Adipocyte (in vitro differentiated cells): ENCODE data around the gene TMEM181.
A peak's percentile ranks its signal among the peaks of the same experiment; 100 is the strongest.
"Not testable (repeated sequence)": the region's sequence is repeated elsewhere in the genome, so short reads cannot be mapped to it uniquely, and the experiment has no call there.

ENCODE experiments used
- DNase-seq: peaks from one replicate; pipeline ENCODE4 v3.0.0-alpha.2; 2015; ENCODE audit warnings: low read depth
- H3K27me3 ChIP-seq: replicated peaks from 2 replicates; pipeline ENCODE4 v1.7.0; 2013; ENCODE audit warnings: mild to moderate bottlenecking, low read length, moderate library complexity; ENCODE audit not compliant: control insufficient read depth, insufficient read depth
- H3K36me3 ChIP-seq: 2 replicates; pipeline ENCODE4 v1.7.0; 2013; ENCODE audit warnings: low read length, mild to moderate bottlenecking, moderate library complexity; ENCODE audit not compliant: control insufficient read depth, insufficient read depth, severe bottlenecking
- H3K4me1 ChIP-seq: 2 replicates; pipeline ENCODE4 v1.7.0; 2013; ENCODE audit warnings: mild to moderate bottlenecking, low read length, moderate library complexity; ENCODE audit not compliant: control insufficient read depth, insufficient read depth
- H3K4me3 ChIP-seq: 2 replicates; pipeline ENCODE4 v1.7.0; 2013; ENCODE audit warnings: mild to moderate bottlenecking, low read length, moderate library complexity
- H3K9ac ChIP-seq: 2 replicates; pipeline ENCODE4 v1.7.0; 2013; ENCODE audit warnings: mild to moderate bottlenecking, low read length, moderate library complexity
- H3K9me3 ChIP-seq: 2 replicates; pipeline ENCODE4 v1.7.0; 2013; ENCODE audit warnings: mild to moderate bottlenecking, low read length, moderate library complexity; ENCODE audit not compliant: control insufficient read depth

TMEM181 gene

DNA sequence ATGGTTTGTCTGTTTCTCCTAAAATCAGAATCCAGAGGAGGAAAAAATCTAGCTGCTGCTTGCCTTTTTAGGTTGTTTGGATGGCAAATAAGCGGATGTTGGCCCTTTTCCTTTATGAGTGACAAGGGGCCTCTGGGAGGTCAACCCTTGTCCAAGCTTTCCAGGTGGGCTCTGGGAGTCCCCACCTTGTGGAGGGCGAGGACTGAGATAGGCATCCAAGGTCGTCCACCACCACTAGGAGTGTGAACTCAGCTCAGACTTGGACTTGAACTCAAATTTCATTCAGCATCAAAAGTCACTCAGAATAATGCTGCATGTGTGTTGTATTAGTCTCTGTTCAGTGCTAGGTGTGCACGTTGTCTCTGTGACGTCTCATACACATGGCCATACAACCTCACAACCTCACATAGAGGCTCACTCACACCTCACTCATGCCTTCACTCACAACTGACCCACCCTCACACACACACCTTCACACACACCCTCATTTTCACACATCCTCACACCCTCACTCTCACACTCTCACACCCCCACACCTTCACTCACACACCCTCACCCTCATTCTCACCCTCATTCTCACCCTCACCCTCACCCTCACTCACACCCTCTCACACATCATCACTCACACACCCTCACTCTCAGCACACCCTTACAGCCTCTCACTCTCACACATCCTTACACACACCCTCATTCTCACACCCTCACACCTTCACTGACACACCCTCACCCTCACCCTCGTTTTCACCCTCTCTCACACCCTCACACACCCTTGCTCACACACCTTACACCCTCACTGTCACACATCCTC, 66.7 kb downstream of the TMEM181 start:
- Histone ChIP-seq H3K4me3 (no peak overlapping the region), H3K9me3 (no peaks in the 10 kb centered on the region), H3K36me3 (peaks cover 62% of the 10 kb centered on the region), H3K27me3 (no peaks in the 10 kb centered on the region), H3K4me1 (peaks cover 14% of the 10 kb centered on the region), H3K9ac (no peak overlapping the region)
- no peak for DNase-seq

DNA sequence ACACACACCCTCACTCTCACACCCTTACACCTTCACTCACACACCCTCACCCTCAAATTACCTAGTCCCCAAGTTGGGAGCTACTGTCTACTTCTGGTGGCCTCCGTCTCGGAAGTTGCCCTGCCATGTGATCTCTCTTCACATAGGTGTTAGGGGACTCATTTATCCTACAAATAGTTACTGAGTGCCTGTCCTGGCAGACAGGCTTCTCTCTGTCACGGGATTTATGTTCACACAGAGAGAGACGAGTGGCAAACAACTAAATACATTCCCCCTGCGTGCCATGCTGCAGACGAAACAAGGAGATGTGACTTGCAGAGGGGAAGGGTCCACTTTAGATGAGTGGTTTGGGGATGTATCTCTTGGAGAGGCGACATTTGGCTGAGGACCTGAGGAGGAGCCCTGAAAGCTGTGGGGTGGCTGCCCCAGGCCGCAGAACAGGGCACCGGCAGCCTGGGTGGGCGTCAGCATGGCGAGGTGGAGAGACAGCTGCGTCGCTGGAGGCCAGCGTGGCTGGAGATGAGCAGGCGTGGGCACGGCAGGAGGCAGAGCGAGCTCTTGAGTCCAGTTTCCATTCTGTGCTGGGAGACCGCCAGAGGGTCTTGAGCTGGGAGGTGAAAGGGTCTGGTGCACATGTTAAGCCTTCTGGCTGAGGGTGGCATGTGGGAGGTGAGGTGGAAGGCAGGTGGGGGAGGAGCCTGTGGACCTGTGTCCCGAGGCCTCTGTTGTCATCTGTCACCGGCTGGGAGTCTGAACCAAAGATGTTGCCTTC, 67.5 kb downstream of the TMEM181 start:
- DNase-seq = no peak
- H3K36me3 ChIP-seq = peaks cover 54% of the 10 kb centered on the region
- no peaks in the 10 kb centered on the region for H3K9me3 ChIP-seq
- H3K27me3 ChIP-seq = no peaks in the 10 kb centered on the region
- peaks cover 22% of the 10 kb centered on the region for H3K4me1 ChIP-seq
- H3K4me3 ChIP-seq = no peak overlapping the region
- no peak overlapping the region for H3K9ac ChIP-seq

DNA sequence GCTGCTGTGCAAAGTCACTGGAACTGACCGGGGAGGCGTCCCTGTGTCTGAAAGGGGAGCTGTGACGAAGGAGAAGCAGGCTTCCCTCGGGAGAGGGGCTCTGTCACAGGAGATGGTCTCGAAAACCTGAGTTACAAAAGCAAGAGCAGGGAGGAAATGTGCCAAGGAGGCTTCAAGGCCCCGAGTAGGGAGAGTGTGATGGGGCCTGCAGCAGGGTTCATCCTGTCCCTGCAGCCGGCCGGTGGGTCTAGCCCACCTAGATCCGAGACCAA, 68.0 kb downstream of the TMEM181 start:
- Histone ChIP-seq H3K9ac (no peak overlapping the region), H3K27me3 (no peaks in the 10 kb centered on the region), H3K4me1 (peaks cover 24% of the 10 kb centered on the region), H3K9me3 (no peaks in the 10 kb centered on the region), H3K4me3 (no peak overlapping the region), H3K36me3 (peaks cover 49% of the 10 kb centered on the region)
- DNase-seq = no peak

DNA sequence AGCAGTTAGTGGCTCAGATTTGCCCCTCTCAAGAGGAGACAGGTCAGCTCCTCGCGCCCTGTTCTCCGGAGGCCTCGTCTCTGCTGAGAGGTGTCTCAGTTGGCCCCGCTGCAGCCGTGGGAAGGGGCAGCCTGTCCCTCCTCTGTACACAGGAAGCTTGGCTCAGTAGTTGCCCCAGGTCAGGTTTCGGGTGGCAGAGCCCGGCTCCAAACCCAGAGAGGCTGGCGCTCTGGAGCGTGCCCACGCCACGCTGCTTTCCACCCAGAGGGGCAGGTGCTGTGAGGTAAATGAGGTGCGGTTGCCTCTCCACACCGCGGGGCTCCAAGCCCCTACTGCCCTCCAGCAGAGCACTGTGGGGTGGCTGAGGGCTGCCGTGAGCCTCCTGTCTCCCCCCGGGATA, 68.7 kb downstream of the TMEM181 start:
- Histone ChIP-seq H3K4me1 (peaks cover 24% of the 10 kb centered on the region), H3K36me3 (peaks cover 55% of the 10 kb centered on the region)

DNA sequence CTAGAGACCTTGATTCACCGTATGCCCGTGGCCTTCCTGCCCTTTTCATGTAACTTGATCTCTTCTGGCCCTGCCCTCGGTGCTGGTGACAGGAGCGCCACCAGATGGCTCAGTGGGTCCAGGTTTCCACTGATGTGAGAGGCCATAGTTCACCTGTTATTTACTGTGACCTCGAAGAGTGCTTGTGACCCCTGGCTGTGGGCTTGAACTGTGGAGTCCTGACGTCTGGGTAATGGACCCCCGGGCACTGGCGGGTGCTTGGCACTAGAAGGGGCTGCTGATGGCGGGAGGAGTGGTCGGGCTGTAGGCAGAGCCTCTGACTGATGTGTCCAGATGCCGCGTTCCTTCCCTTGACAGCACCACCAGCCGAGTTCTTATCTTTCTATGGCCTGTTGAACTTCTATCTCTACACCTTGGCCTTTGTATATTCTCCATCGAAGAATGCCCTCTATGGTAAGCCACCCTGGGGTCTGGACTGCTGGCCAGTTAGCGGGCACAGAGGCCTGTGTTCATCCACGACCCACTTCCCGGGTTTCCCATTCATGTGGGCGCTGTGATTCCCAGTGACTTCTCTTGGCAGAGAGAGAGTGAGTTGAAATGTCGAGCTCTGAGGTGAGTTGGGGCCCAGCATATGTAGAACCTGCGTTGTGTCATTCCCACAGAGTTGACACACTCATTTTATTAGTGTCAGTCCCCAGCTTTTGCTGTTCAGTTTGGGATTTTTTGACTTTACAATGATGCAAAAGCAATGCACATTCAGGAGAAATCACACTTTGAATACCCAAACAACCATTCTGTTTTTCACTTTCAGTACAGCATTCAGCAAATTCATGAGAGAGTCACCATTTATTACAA, 69.7 kb downstream of the TMEM181 start:
- no peak overlapping the region for H3K9ac ChIP-seq
- no peaks in the 10 kb centered on the region for H3K9me3 ChIP-seq
- no peak overlapping the region for H3K4me3 ChIP-seq
- H3K27me3 ChIP-seq = no peaks in the 10 kb centered on the region
- H3K36me3 ChIP-seq = peaks cover 59% of the 10 kb centered on the region
- H3K4me1 ChIP-seq = peaks cover 30% of the 10 kb centered on the region
- DNase-seq = no peak

More for the DNA sequence above, 68.7 kb downstream of the TMEM181 start:
- no peak overlapping the region for H3K4me3 ChIP-seq
- no peaks in the 10 kb centered on the region for H3K27me3 ChIP-seq
- no peak for DNase-seq
- H3K9ac ChIP-seq = no peak overlapping the region
- H3K9me3 ChIP-seq = no peaks in the 10 kb centered on the region

DNA sequence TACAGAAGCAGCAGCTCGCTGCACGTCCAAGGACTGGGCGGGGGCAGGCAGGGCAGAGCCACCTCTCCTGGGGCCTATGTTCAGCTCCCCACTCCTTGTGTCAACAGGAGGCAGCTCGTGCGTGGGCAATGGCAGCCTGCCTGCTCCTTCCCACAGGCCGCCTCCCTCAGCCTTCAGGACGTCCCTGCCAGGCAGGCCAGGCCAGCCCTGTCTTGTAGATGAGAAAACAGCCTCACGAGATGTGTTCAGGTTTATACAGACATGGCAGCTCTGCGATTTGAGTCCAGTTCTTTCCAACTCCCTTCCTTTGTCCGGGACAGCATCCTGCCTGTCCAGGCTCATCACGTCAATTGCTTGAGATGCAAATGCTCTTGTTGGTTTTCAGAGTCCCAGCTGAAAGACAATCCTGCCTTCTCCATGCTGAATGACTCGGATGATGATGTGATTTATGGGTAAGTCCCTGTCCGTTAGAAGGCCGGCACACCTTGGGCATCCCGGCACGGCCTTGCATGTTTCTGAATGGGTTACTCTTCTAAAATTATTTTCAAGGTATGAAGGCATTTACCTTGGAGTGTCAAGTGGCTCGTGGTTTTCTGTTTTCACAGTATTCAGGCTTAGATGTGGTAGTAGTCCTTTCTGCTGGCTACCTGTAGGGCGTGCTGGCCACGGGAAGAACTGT, 71.2 kb downstream of the TMEM181 start:
- H3K36me3 ChIP-seq = peaks cover 62% of the 10 kb centered on the region

DNA sequence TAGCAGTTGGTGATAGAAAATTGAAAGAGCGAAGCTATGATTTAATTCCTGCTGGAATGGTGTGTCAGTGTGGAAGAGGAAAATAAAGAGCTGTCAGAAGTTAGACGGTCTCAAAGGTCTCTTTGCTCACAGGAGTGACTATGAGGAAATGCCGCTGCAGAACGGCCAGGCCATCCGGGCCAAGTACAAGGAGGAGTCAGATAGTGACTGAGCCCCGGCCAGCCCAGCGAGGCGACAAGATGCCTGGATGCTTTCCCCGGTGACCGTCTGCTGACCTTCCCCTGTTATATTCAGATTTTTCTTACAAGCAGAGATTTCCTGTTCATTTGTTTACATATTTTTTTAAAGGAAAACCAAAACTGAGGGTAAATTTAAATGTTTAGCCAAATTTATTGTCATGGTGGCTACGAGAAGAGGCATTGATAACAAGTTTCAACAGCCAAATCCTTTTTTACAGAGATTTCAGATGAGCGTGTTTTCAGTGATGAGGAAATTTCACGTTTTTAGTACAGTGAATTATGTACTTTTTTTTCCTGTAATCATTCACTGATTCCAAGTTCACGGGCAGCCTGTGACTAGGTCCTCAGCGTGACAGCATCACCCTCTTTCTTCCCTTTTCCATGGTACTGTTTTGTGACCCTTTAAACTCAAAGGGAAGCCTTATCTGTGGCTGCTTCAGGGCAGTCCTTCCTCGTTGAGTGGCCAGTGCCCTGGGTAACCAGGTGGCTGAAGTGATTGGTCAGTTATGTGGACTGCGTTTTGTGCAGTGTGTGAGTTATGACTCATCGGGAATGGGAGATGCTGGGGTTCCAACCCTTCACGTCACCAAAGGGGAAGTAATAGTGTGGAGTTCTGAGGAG, 72.0 kb downstream of the TMEM181 start:
- Histone ChIP-seq H3K4me1 (peaks cover 32% of the 10 kb centered on the region), H3K36me3 (peaks cover 61% of the 10 kb centered on the region), H3K4me3 (peak overlapping the region; percentile 64), H3K9me3 (no peaks in the 10 kb centered on the region), H3K9ac (peak overlapping the region; percentile 70), H3K27me3 (no peaks in the 10 kb centered on the region)
- DNase-seq = peak; percentile 30

More for the DNA sequence above, 71.2 kb downstream of the TMEM181 start:
- no peaks in the 10 kb centered on the region for H3K27me3 ChIP-seq
- H3K9ac ChIP-seq = peak overlapping the region; percentile 70
- H3K4me1 ChIP-seq = peaks cover 32% of the 10 kb centered on the region
- H3K4me3 ChIP-seq = peak overlapping the region; percentile 64
- no peak for DNase-seq
- no peaks in the 10 kb centered on the region for H3K9me3 ChIP-seq

DNA sequence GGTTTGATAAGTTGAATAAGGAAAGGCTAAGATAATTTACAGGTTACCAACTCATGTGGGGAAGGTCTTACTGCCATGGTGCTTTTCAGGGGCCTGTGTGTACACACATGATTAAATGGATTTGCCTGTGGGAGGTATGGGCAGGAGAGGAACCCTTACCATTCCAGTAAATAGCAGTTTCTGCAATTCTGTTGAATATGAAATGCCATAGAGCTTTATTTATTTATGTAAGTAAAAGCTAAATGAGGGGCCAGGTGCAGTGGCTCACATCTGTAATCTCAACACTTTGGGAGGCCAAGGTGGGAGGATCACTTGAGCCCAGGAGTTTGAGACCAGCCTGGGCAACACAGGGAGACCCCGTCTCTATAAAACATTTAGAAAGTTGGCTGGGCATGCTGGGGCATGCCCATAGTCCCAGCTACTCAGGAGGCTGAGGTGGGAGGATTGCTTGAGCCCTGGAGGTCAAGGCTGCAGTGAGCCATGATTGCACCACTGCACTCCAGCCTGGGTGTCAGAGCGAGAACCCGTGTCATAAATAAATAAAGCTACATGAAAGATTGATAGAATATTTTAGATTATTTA, 72.7 kb downstream of the TMEM181 start:
- not testable (repeated sequence) for H3K9me3 ChIP-seq, H3K27me3 ChIP-seq, H3K4me3 ChIP-seq, H3K9ac ChIP-seq, DNase-seq
- Histone ChIP-seq H3K4me1 (peaks cover 32% of the 10 kb centered on the region), H3K36me3 (peaks cover 61% of the 10 kb centered on the region)

DNA sequence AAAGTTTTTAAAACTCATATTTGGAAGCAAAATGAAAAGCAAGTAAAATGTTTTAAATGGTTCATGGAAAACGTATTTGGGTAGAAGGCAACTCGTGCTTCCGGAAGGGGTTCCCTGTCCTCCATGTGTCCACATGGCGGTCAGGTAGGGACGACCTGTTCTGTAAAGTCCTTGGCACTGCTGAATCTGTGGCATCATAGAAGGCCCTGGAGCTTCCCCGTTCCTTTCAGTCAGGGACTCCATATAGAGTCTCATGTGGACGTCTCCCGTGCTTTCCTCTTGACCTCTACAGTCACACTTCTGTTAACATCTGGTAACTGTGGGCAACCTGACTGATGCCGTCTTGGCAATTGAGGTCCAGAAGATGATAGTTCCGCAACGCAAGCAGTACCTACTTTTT, 73.2 kb downstream of the TMEM181 start:
- Histone ChIP-seq H3K27me3 (no peaks in the 10 kb centered on the region), H3K9me3 (no peaks in the 10 kb centered on the region), H3K36me3 (peaks cover 60% of the 10 kb centered on the region), H3K4me1 (peaks cover 32% of the 10 kb centered on the region), H3K9ac (no peak overlapping the region), H3K4me3 (no peak overlapping the region)
- no peak for DNase-seq
